SK-N-SH (cell line): ENCODE measurements around the gene ELFN2. TPM values are rescaled to one million over a fixed set of nuclear protein-coding genes. Genes with fewer than 3 reads are reported as not detected.
A peak's percentile ranks its signal among the peaks of the same experiment; 100 is the strongest.

Experiments
- CTCF ChIA-PET: fragments of 300-600, 350-600 bp; formaldehyde crosslinking; extraction: SDS; loops from one replicate; lab custom pipeline; 2021; lab: Yijun Ruan, JAX
- POLR2A ChIA-PET: fragments of 350-600 bp; sonication (Branson Sonifier 250); formaldehyde crosslinking; extraction: SDS; loops from one replicate; lab custom pipeline; 2020; ENCODE audit warnings: antibody characterized with exemption, inconsistent platforms; lab: Yijun Ruan, JAX
- DNase-seq: peaks from one replicate; pipeline ENCODE4 v3.0.0; 2012
- H2AFZ ChIP-seq: fragments of 200-600 bp; sonication (generic); 2 replicates; pipeline ENCODE4 v1.8.1; 2016; ENCODE audit warnings: antibody characterized with exemption, mild to moderate bottlenecking, low read depth
- H3F3A ChIP-seq: fragments of 200-600 bp; sonication (generic); replicated peaks from 2 replicates; pipeline ENCODE3; 2016; ENCODE audit warnings: antibody characterized with exemption, mild to moderate bottlenecking; ENCODE audit not compliant: insufficient read depth
- H3K27ac ChIP-seq, 2 experiments: fragments of 200-500 bp in 1 of 2; fragments of 200-600 bp in 1 of 2; sonication (Bioruptor generic) in 1 of 2; sonication (generic), shearing (Covaris generic) in 1 of 2; 2 replicates each; pipeline versions ENCODE4 v1.5.1 to v1.6.1; 2014 to 2016; ENCODE audit warnings: low read depth in 2 of 2, inconsistent platforms in 1 of 2, low read length in 1 of 2, mild to moderate bottlenecking in 1 of 2, mixed read lengths in 1 of 2
- H3K27me3 ChIP-seq: fragments of 200-600 bp; sonication (generic), shearing (Covaris generic); 2 replicates; pipeline ENCODE4 v1.6.1; 2016; ENCODE audit warnings: mixed run types; ENCODE audit not compliant: insufficient read depth
- H3K36me3 ChIP-seq, 2 experiments: fragments of 200-500 bp in 1 of 2; fragments of 200-600 bp in 1 of 2; sonication (Bioruptor generic) in 1 of 2; sonication (generic) in 1 of 2; replicated peaks in 1 of 2; 2 replicates each; pipeline versions ENCODE3 to v1.5.1; 2014 to 2016; ENCODE audit warnings: low read length in 1 of 2, mild to moderate bottlenecking in 1 of 2; ENCODE audit not compliant: insufficient read depth in 2 of 2, control insufficient read depth in 1 of 2
- H3K4me1 ChIP-seq, 2 experiments: fragments of 200-500 bp in 1 of 2; fragments of 200-600 bp in 1 of 2; sonication (Bioruptor generic) in 1 of 2; sonication (generic), shearing (Covaris generic) in 1 of 2; 2 replicates each; pipeline versions ENCODE4 v1.5.1 to v1.6.1; 2014 to 2016; ENCODE audit warnings: low read depth in 1 of 2, low read length in 1 of 2, mixed run types in 1 of 2; ENCODE audit not compliant: insufficient read depth in 2 of 2, control insufficient read depth in 1 of 2
- H3K4me2 ChIP-seq: fragments of 200-600 bp; sonication (generic), shearing (Covaris generic); 2 replicates; pipeline ENCODE4 v1.6.1; 2017; ENCODE audit warnings: mixed run types
- H3K4me3 ChIP-seq, 2 experiments: fragments of 200-500 bp in 1 of 2; fragments of 200-600 bp in 1 of 2; sonication (Bioruptor generic) in 1 of 2; sonication (generic), shearing (Covaris generic) in 1 of 2; 2 replicates each; pipeline versions ENCODE4 v1.5.1 to v1.8.1; 2014 to 2016; ENCODE audit warnings: low read depth in 2 of 2, inconsistent platforms in 1 of 2, low read length in 1 of 2, mild to moderate bottlenecking in 1 of 2, mixed read lengths in 1 of 2, moderate library complexity in 1 of 2
- H3K79me2 ChIP-seq: fragments of 200-600 bp; sonication (generic); 2 replicates; pipeline ENCODE4 v1.8.1; 2017; ENCODE audit warnings: mild to moderate bottlenecking; ENCODE audit not compliant: insufficient read depth
- H3K9ac ChIP-seq: fragments of 200-600 bp; sonication (generic); 2 replicates; pipeline ENCODE4 v1.6.1; 2017; ENCODE audit warnings: mixed run types
- H3K9me2 ChIP-seq: fragments of 200-600 bp; sonication (generic); 2 replicates; pipeline ENCODE4 v1.6.1; 2017; ENCODE audit warnings: mixed run types
- H3K9me3 ChIP-seq: fragments of 200-600 bp; sonication (generic); 2 replicates; pipeline ENCODE4 v1.6.1; 2017; ENCODE audit warnings: mixed run types, mild to moderate bottlenecking, moderate library complexity
- H4K20me1 ChIP-seq: fragments of 200-600 bp; sonication (generic); 2 replicates; pipeline ENCODE4 v1.6.1; 2017; ENCODE audit warnings: mild to moderate bottlenecking, mixed run types; ENCODE audit not compliant: insufficient read depth
- CHD2 ChIP-seq: fragments of 150-350 bp; IDR thresholded peaks from 2 replicates; pipeline ENCODE4 v1.6.1; 2018; ENCODE audit warnings: low read length; ENCODE audit not compliant: partially characterized antibody
- ELF1 ChIP-seq: IDR thresholded peaks from 2 replicates; pipeline ENCODE4 v1.4.0; 2012
- EP300 ChIP-seq, 2 experiments: IDR thresholded peaks; 2 replicates each; pipeline versions ENCODE4 v1.4.0 to v1.6.1; 2012; ENCODE audit warnings: borderline replicate concordance in 1 of 2, low read depth in 1 of 2, low read length in 1 of 2
- EZH2phosphoT487 ChIP-seq: fragments of 200-600 bp; sonication (generic); IDR thresholded peaks from 2 replicates; pipeline ENCODE4 v1.6.1; 2017; ENCODE audit warnings: low read depth, mixed run types, mild to moderate bottlenecking, antibody characterized with exemption, moderate library complexity, borderline replicate concordance
- FOSL2 ChIP-seq: IDR thresholded peaks from 2 replicates; pipeline ENCODE4 v1.4.0; 2012; ENCODE audit warnings: low read depth, mild to moderate bottlenecking, moderate library complexity, borderline replicate concordance
- FOXJ3 ChIP-seq: sonication (generic); formaldehyde crosslinking; IDR thresholded peaks from 2 replicates; pipeline ENCODE4 v1.5.1; 2020; ENCODE audit warnings: mild to moderate bottlenecking, missing genetic modification reagents
- GATA2 ChIP-seq: sonication (generic); formaldehyde crosslinking; IDR thresholded peaks from 2 replicates; pipeline ENCODE4 v1.5.0; 2020; ENCODE audit warnings: mild to moderate bottlenecking, missing genetic modification reagents
- MXI1 ChIP-seq: IDR thresholded peaks from 2 replicates; pipeline ENCODE4 v1.6.1; 2012; ENCODE audit warnings: mild to moderate bottlenecking, low read depth, low read length, improper control_type of control experiment
- RAD21 ChIP-seq: IDR thresholded peaks from 2 replicates; pipeline ENCODE4 v1.6.1; 2012; ENCODE audit warnings: mild to moderate bottlenecking, low read length
- RCOR1 ChIP-seq: fragments of 150-350 bp; IDR thresholded peaks from 2 replicates; pipeline ENCODE4 v1.6.1; 2017; ENCODE audit warnings: antibody characterized with exemption, low read length
- RFX5 ChIP-seq: IDR thresholded peaks from 2 replicates; pipeline ENCODE4 v1.6.1; 2012; ENCODE audit warnings: mild to moderate bottlenecking, improper control_type of control experiment, low read length
- RXRA ChIP-seq: IDR thresholded peaks from 2 replicates; pipeline ENCODE4 v1.4.0; 2012; ENCODE audit warnings: low read depth, mild to moderate bottlenecking, borderline replicate concordance
- SMC3 ChIP-seq: IDR thresholded peaks from 2 replicates; pipeline ENCODE4 v1.6.1; 2012; ENCODE audit warnings: low read depth, low read length, improper control_type of control experiment
- TCF12 ChIP-seq: IDR thresholded peaks from 2 replicates; pipeline ENCODE4 v1.4.0; 2012
- YY1 ChIP-seq: IDR thresholded peaks from 2 replicates; pipeline ENCODE4 v1.4.0; 2012; ENCODE audit warnings: low read depth, mild to moderate bottlenecking
- WGBS: methylation state at CpG from one replicate; pipeline ENCODE4 v1.1.6; 2017; ENCODE audit warnings: low lambda C conversion rate; 5-methylcytosine and 5-hydroxymethylcytosine counted together
- polyA plus RNA-seq, 3 experiments: library from polyadenylated mRNA; depleted of rRNA; stranded (reverse); fragments of >200 nt; gene quantifications; 2 replicates each; pipeline ENCODE4 v1.2.3, GENCODE V29; 2012
- TF ChIP-seq, protein P1 (sequence below): fragments of 200-600 bp; sonication (generic); IDR thresholded peaks from 2 replicates; pipeline ENCODE4 v1.6.1; 2017; ENCODE audit warnings: antibody characterized with exemption, mild to moderate bottlenecking, moderate library complexity
- TF ChIP-seq, protein P2 (sequence below): IDR thresholded peaks from 2 replicates; pipeline ENCODE4 v1.4.0; 2012; ENCODE audit warnings: low read depth, borderline replicate concordance
- TF ChIP-seq, protein P3 (sequence below): fragments of 150-350 bp; IDR thresholded peaks from 2 replicates; pipeline ENCODE4 v1.6.1; 2016; ENCODE audit warnings: mild to moderate bottlenecking, low read depth, low read length

The ELFN2 gene
- polyA plus RNA-seq, 1 of the 3 experiments (the other 2 are of a cell fraction), result 2.8 TPM

DNA sequence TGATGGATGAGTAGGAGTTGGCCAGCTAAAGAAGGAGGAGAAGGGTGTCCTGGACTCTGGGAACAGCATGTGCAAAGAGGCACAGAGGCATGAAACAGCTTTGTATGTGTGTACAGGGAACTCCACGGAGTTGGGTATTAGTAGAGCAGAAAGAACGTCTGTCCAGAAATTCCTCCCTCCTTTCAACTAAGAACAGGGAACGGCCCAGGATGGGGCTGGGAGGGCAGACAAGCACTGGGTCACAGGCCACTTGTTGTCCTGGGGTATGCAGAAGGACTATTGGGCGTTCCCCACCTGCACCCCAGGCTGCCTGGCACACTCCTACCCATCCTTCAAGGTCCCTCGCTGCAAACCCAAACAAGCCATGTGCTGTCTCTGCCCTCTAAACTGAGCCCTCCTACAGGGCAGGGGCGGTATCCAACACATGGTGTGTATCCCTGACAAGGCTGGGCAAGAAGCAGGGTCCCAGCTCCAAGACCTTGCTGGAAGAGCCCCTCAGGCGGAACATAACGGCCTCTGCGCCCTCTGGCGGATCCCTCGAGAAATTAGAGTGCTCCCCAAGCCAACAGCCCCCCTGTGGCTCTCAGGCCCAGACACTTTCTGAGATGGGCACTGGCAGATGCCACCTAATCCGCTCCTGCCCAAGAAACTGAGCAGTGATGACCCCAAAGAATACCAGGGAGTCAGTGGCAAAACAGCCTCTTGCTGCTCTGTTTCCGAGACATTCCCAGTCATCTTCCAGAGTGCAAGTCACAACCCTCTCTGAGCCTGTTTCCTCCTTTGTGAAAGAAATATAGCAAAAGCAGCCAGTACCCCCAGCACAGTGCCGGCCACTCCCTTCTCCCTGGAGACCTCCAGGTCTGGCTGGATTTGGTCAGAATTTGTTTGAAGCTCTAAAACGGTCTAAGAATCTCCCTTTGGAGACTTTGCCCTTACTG, 1.6 kb upstream of the ELFN2 start:
- Histone ChIP-seq H3K9me2 (no peaks in the 10 kb centered on the region), H3F3A (peaks cover 26% of the 10 kb centered on the region), H3K9ac (no peak overlapping the region), H3K4me3 (no peak overlapping the region; a peak in 1 of 4 replicates), H3K79me2 (no peaks in the 10 kb centered on the region), H3K4me2 (no peak overlapping the region), H3K36me3 (no peaks in the 10 kb centered on the region), H3K27ac (no peak overlapping the region)
- DNase-seq, result peak; percentile 88
- CTCF ChIA-PET, result interaction anchor here (0.6 to 10.0 kb wide), 46 partner anchors 9 to 655 kb away, joined by 3 to 287 read pairs (median 6); no protein-coding TSS in a partner anchor
- TF ChIP-seq, protein P1, sequence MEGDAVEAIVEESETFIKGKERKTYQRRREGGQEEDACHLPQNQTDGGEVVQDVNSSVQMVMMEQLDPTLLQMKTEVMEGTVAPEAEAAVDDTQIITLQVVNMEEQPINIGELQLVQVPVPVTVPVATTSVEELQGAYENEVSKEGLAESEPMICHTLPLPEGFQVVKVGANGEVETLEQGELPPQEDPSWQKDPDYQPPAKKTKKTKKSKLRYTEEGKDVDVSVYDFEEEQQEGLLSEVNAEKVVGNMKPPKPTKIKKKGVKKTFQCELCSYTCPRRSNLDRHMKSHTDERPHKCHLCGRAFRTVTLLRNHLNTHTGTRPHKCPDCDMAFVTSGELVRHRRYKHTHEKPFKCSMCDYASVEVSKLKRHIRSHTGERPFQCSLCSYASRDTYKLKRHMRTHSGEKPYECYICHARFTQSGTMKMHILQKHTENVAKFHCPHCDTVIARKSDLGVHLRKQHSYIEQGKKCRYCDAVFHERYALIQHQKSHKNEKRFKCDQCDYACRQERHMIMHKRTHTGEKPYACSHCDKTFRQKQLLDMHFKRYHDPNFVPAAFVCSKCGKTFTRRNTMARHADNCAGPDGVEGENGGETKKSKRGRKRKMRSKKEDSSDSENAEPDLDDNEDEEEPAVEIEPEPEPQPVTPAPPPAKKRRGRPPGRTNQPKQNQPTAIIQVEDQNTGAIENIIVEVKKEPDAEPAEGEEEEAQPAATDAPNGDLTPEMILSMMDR, result peak; percentile 89
- TF ChIP-seq RAD21 (peak; percentile 71), SMC3 (peak; percentile 85), GATA2 (CRISPR knock-in tag) (no peak)
- TF ChIP-seq, all 33 proteins: peak for 3
- Histone ChIP-seq H3K27me3 (no peaks in the 10 kb centered on the region; the same call in 1 of the 2 replicates), H3K4me1 (peaks cover 0 to 6% of the 10 kb centered on the region in 2 experiments; a peak in 1 of 4 replicates), H2AFZ (no peak overlapping the region), H4K20me1 (no peaks in the 10 kb centered on the region), H3K9me3 (peaks cover 5% of the 10 kb centered on the region; the same call in 1 of the 2 replicates)
- WGBS, result 64% methylated on average over 5 of the region's 15 CpGs
- POLR2A ChIA-PET, result no interaction called here

DNA sequence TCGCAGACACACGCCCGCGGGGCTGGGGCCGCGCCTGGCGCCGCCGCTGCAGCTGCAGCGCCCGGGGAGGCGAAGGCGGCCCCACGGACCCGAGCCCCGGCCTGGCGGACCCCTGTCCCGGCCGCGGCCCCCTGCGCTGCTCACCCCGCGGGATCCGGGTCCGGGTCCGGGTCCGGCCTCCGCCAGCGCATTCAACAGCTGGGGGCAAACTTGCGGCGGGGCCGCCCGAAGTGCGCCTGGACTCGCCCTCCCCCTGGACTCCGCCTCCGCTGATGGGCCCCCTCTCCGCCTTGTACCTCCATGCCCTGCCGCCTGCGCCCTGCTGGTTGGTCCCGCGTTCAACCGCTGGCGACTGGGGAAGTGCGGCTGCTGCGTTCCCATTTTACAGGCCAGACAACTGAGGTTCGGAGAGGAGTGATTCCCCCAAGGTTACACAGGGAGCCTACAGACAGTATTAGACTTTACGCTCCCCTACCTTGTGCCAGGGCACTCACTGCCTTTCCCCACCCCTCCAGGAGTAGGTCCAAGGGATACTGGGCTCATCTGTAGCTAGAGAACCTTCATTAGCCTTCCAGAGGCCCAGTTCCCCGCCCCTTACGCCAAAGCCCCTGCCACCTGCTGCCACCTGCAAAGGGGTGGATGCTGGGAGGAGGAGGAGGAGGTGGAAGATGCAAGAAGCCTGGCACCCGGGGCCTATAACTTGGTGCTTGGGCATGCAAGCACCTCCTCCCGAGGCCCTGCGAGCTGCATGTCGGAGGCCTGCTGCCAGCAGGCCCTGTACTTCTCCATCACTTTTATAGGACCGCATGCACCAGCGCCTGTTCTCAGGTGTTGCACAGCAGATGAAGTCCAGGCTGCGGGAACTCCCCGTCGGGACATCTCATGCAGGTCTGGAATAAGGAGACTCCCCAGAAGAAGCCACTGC, 694 bp upstream of the ELFN2 start:
- DNase-seq, result peak; percentile 70
- CTCF ChIA-PET, result interaction anchor here (0.6 to 10.0 kb wide), 40 partner anchors 8 to 654 kb away, joined by 3 to 287 read pairs (median 7); no protein-coding TSS in a partner anchor
- Histone ChIP-seq H3K27me3 (no peaks in the 10 kb centered on the region; the same call in 1 of the 2 replicates), H3K27ac (no peak overlapping the region), H3K79me2 (no peaks in the 10 kb centered on the region), H4K20me1 (no peaks in the 10 kb centered on the region), H3F3A (peaks cover 21% of the 10 kb centered on the region), H3K36me3 (no peaks in the 10 kb centered on the region), H3K4me2 (peak overlapping the region; percentile 81)
- no peak for TF ChIP-seq FOXJ3 (CRISPR knock-in tag)
- TF ChIP-seq RXRA, result no peak
- TF ChIP-seq RFX5, result no peak
- TF ChIP-seq EZH2phosphoT487, result no peak
- TF ChIP-seq FOSL2, result no peak
- no peak for TF ChIP-seq YY1
- TF ChIP-seq, protein P2, sequence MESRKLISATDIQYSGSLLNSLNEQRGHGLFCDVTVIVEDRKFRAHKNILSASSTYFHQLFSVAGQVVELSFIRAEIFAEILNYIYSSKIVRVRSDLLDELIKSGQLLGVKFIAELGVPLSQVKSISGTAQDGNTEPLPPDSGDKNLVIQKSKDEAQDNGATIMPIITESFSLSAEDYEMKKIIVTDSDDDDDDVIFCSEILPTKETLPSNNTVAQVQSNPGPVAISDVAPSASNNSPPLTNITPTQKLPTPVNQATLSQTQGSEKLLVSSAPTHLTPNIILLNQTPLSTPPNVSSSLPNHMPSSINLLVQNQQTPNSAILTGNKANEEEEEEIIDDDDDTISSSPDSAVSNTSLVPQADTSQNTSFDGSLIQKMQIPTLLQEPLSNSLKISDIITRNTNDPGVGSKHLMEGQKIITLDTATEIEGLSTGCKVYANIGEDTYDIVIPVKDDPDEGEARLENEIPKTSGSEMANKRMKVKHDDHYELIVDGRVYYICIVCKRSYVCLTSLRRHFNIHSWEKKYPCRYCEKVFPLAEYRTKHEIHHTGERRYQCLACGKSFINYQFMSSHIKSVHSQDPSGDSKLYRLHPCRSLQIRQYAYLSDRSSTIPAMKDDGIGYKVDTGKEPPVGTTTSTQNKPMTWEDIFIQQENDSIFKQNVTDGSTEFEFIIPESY, result no peak
- TF ChIP-seq RCOR1, result no peak
- no peak for TF ChIP-seq TCF12
- TF ChIP-seq ELF1, result no peak
- no peak for TF ChIP-seq CHD2
- TF ChIP-seq EP300 (IDR thresholded peaks at IDR 0.05; ENCODE audit: borderline replicate concordance in 1 of 2, low read depth in 1 of 2, low read length in 1 of 2), result no peak
- no peak for TF ChIP-seq MXI1
- TF ChIP-seq, protein P3, sequence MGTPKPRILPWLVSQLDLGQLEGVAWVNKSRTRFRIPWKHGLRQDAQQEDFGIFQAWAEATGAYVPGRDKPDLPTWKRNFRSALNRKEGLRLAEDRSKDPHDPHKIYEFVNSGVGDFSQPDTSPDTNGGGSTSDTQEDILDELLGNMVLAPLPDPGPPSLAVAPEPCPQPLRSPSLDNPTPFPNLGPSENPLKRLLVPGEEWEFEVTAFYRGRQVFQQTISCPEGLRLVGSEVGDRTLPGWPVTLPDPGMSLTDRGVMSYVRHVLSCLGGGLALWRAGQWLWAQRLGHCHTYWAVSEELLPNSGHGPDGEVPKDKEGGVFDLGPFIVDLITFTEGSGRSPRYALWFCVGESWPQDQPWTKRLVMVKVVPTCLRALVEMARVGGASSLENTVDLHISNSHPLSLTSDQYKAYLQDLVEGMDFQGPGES, result no peak
- TF ChIP-seq, all 33 proteins: peak for 0
- no peak overlapping the region for H3K9ac ChIP-seq
- H2AFZ ChIP-seq, result no peak overlapping the region
- H3K4me1 ChIP-seq, result peaks cover 0 to 6% of the 10 kb centered on the region in 2 experiments; a peak in 1 of 4 replicates
- 49% methylated on average over 20 of the region's 59 CpGs for WGBS
- peaks cover 4% of the 10 kb centered on the region; the same call in 1 of the 2 replicates for H3K9me3 ChIP-seq
- H3K4me3 ChIP-seq, result peak overlapping the region; percentile 57 to 65
- POLR2A ChIA-PET, result no interaction called here
- no peaks in the 10 kb centered on the region for H3K9me2 ChIP-seq
